ENCODE results near the gene CAMKMT. TPM values are rescaled to one million over a fixed set of nuclear protein-coding genes. Genes with fewer than 3 reads are reported as not detected.

Gene CAMKMT
- total RNA-seq, 4 donors from 2014 or later: 6.0 to 15.3 (median 10.7) TPM

DNA sequence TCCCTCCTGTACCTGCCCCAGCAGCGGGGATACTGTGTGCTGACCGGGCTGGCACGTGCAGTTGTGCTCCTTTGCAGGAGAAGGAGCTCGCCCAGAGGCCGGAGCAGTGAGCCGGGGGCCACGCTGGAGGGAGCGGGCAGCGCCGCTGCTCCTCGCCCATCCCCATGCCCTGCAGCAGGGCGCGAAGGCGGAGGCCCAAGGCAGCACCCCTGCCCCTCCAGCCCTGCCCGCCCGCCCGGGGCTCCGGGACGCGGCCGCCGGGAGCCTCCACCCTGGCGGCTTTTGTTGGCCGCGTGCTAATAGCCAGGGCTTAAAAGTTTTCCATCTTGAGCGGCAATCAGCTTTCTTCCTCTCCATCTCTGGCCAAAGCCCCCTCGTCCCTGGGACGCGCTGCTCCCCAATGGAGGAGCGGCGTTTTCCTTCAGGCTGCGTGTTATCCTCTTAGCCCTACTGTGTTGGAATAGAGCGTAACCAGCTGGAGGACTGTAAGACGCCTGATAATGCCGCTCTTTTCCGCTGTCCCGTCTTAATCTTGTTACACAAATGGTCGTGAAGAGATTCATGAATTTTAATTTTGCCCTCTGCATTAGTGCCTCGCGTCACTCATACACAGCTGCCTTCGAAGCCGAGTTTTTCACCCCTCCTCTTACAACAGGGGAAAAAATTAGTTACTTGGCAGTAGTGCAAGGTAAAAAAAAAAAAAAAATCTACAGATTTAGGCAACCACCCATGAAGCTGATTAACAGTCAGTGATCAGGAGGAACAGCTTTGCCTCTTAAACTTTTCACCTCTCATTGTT, 406.9 kb downstream of the CAMKMT start:
- Histone ChIP-seq H3K27me3 (peaks cover 6% of the 10 kb centered on the region), H3K9me3 (no peaks in the 10 kb centered on the region), H3K4me3 (peak overlapping the region; percentile 34), H3K4me1 (peaks cover 8% of the 10 kb centered on the region), H3K36me3 (no peaks in the 10 kb centered on the region), H3K27ac (no peak overlapping the region)
- no peak for TF ChIP-seq POLR2AphosphoS5 (IDR thresholded peaks at IDR 0.05)
- TF ChIP-seq EP300 (IDR thresholded peaks at IDR 0.05): no peak
- no peak for TF ChIP-seq POLR2A (IDR thresholded peaks at IDR 0.05)
- TF ChIP-seq, protein P1, sequence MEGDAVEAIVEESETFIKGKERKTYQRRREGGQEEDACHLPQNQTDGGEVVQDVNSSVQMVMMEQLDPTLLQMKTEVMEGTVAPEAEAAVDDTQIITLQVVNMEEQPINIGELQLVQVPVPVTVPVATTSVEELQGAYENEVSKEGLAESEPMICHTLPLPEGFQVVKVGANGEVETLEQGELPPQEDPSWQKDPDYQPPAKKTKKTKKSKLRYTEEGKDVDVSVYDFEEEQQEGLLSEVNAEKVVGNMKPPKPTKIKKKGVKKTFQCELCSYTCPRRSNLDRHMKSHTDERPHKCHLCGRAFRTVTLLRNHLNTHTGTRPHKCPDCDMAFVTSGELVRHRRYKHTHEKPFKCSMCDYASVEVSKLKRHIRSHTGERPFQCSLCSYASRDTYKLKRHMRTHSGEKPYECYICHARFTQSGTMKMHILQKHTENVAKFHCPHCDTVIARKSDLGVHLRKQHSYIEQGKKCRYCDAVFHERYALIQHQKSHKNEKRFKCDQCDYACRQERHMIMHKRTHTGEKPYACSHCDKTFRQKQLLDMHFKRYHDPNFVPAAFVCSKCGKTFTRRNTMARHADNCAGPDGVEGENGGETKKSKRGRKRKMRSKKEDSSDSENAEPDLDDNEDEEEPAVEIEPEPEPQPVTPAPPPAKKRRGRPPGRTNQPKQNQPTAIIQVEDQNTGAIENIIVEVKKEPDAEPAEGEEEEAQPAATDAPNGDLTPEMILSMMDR (IDR thresholded peaks at IDR 0.05): no peak
- DNase-seq (ENCODE audit: low spot score in 2 of 2): no peak
- WGBS: 35% methylated on average over 29 of the region's 42 CpGs

- 89% methylated on average over 9 of the region's 9 CpGs for WGBS
- DNase-seq (ENCODE audit: low spot score in 2 of 2): no peak
- H3K9me3 ChIP-seq: no peaks in the 10 kb centered on the region
- no peaks in the 10 kb centered on the region for H3K36me3 ChIP-seq
- TF ChIP-seq EP300 (IDR thresholded peaks at IDR 0.05): no peak
- TF ChIP-seq POLR2A (IDR thresholded peaks at IDR 0.05): no peak
- TF ChIP-seq, protein P1 (IDR thresholded peaks at IDR 0.05): no peak
- TF ChIP-seq POLR2AphosphoS5 (IDR thresholded peaks at IDR 0.05): no peak
- H3K27ac ChIP-seq: no peak overlapping the region
- peaks cover 8% of the 10 kb centered on the region for H3K4me1 ChIP-seq
- H3K27me3 ChIP-seq: peaks cover 6% of the 10 kb centered on the region
- no peak overlapping the region for H3K4me3 ChIP-seq
Observed at GRCh38 chr2:44769349-44770011, 407.7 kb downstream of the CAMKMT start.

DNA sequence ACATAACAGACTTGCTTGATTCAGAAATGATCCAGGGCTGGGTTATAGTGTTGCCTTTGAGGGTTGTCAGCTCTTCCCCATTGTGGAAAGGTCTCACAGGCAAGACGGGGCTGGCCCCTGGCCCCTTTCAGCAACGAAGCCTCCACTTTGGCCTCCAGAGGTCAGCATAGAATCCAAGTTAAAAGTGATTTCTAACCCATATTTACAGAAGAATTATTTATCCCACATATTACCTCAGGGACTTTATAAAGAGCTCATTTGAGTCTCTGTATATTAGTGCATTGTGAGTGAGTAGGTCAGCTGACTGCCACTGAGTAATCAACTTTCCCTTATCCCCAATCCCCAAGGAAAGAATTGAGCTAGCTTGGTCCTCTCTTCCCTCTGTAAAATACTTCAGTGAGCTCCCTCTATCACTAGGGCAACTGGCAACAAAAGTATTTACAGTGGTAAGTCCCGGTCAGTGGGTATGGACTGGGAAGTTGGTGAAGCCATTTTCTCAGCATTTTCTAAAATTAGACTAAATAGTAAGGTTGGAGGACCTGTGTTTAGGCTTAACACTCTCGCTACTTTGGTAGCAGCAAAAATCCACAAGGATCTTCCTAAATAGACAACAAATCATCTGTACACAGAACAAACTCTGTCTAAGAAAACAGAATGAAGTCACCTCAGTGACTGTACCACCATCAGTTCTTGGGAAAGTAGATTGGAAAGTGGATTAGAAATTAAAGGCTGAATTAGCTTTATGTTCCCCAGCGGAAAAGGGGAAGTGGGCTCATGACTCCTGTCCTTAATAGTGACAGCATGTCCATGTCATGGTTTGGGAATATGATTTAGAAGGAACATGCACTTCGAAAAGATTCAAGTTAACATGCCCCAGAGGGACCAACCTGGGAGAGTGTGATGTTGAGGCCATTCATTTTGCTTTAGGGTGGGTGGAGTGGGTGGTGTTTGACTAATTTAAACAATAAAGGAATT, 408.8 kb downstream of the CAMKMT start:
- Histone ChIP-seq H3K27ac (no peak overlapping the region), H3K27me3 (peaks cover 6% of the 10 kb centered on the region), H3K4me1 (peaks cover 8% of the 10 kb centered on the region), H3K36me3 (no peaks in the 10 kb centered on the region), H3K4me3 (no peak overlapping the region), H3K9me3 (no peaks in the 10 kb centered on the region)
- WGBS: 86% methylated on average over 6 of the region's 6 CpGs
- TF ChIP-seq, protein P1 (IDR thresholded peaks at IDR 0.05): no peak
- TF ChIP-seq POLR2AphosphoS5 (IDR thresholded peaks at IDR 0.05) (no peak), POLR2A (IDR thresholded peaks at IDR 0.05) (no peak), EP300 (IDR thresholded peaks at IDR 0.05) (no peak)
- DNase-seq (ENCODE audit: low spot score in 2 of 2): no peak

- Histone ChIP-seq H3K9me3 (no peaks in the 10 kb centered on the region), H3K36me3 (no peaks in the 10 kb centered on the region), H3K4me3 (no peak overlapping the region), H3K4me1 (peaks cover 8% of the 10 kb centered on the region), H3K27me3 (peaks cover 6% of the 10 kb centered on the region), H3K27ac (no peak overlapping the region)
- 93% methylated on average over 2 of the region's 2 CpGs for whole genome bisulfite sequencing
- DNase-seq (ENCODE audit: low spot score in 2 of 2): no peak
- TF ChIP-seq POLR2AphosphoS5 (IDR thresholded peaks at IDR 0.05) (no peak), POLR2A (IDR thresholded peaks at IDR 0.05) (no peak)
- TF ChIP-seq, protein P1 (IDR thresholded peaks at IDR 0.05): no peak
Observed at GRCh38 chr2:44771522-44771921, 409.8 kb downstream of the CAMKMT start.
